ENCODE results near the gene MESP2. TPM values are rescaled to one million over a fixed set of nuclear protein-coding genes. Genes with fewer than 3 reads are reported as not detected.

Gene MESP2
- total and polyA plus RNA-seq, 9 of the 15 experiments (the other 6 are each of a cell fraction or from before 2014, with no cell fraction given) = 0.08 to 0.82 (median 0.37) TPM

DNA sequence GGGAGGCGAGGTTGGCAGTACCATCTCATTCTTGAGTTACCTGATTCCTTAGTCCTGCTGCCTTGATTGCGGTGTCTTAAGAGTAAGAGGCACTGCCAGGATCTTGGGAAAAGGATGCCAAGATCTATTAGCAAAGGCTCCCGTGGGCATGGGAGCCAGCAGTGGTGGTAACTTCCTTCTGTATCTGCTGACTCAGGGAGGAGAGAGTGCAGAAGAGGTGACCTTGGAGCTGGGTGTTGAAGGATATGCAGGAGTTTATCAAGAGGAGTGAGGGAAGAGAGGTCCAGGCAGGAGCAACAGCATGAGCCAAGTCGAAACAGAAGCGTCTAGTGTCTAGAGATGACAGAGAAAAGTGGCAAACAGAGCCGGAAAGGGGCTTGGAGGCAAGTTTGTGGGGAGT is 4.5 kb downstream of the MESP2 start:
- WGBS (ENCODE audit: insufficient coverage, low coverage, missing lambda C conversion rate) = 55% methylated on average over 6 of the region's 6 CpGs
- DNase-seq (ENCODE audit: extremely low read depth in 1 of 4, low spot score in 3 of 4) (no peak), ATAC-seq (no peak), FAIRE-seq (no peak)
- in situ Hi-C loops (cut with MboI) = loop anchor here (10.0 kb wide), 1 partner anchor 454 kb away; the partner anchor contains the start of genes CIB1 and GDPGP1
- intact Hi-C loops (cut with micrococcal nuclease) = no loop called here
- ChIA-PET POLR2A (interaction anchor here (0.7 to 1.2 kb wide), 4 partner anchors 14 to 82 kb away, joined by 3 to 4 read pairs (median 4); no protein-coding TSS in a partner anchor), CTCF (ENCODE audit: low intra/inter-chr PET ratio) (no interaction called here)
- BruUV-seq (replicated peaks) = no TSS peak
- Histone ChIP-seq H3K4me1 (replicated peaks in 1 of 2; ENCODE audit: control insufficient read depth in 2 of 2, insufficient read depth in 2 of 2, low read length in 2 of 2) (peaks cover 37 to 57% of the 10 kb centered on the region in 2 experiments), H3K27ac (ENCODE audit: extremely low read depth, low read depth, low read length) (0 out of 3 replicates have a peak overlapping the region, but pooled peaks have one; percentile 10), H4K20me1 (replicated peaks; ENCODE audit: control insufficient read depth, insufficient read depth, low read length) (no peaks in the 10 kb centered on the region), H3K9me3 (replicated peaks; ENCODE audit: control insufficient read depth, insufficient read depth, low read depth, low read length) (no peaks in the 10 kb centered on the region), H3K9ac (ENCODE audit: insufficient read depth in 1 of 2, low read depth in 2 of 2, low read length in 2 of 2) (peak overlapping the region in 1 of 2 experiments; percentile 47; a peak in 2 of 4 replicates), H3K4me3 (no peak overlapping the region), H3K27me3 (ENCODE audit: control insufficient read depth in 2 of 2, insufficient read depth in 2 of 2, low read length in 2 of 2) (no peaks in the 10 kb centered on the region), H3K79me2 (ENCODE audit: control insufficient read depth, insufficient read depth, low read length) (no peaks in the 10 kb centered on the region), H3K9me1 (ENCODE audit: control insufficient read depth, insufficient read depth, low read length) (no peaks in the 10 kb centered on the region), H3K4me2 (ENCODE audit: insufficient read depth, low read length) (no peak overlapping the region; the same call in 1 of the 2 replicates), H2AFZ (ENCODE audit: low read depth, low read length) (peak overlapping the region; percentile 57; the same call in 1 of the 2 replicates), H3K36me3 (ENCODE audit: control insufficient read depth, insufficient read depth, low read length) (no peaks in the 10 kb centered on the region)
- TF ChIP-seq, protein P1, sequence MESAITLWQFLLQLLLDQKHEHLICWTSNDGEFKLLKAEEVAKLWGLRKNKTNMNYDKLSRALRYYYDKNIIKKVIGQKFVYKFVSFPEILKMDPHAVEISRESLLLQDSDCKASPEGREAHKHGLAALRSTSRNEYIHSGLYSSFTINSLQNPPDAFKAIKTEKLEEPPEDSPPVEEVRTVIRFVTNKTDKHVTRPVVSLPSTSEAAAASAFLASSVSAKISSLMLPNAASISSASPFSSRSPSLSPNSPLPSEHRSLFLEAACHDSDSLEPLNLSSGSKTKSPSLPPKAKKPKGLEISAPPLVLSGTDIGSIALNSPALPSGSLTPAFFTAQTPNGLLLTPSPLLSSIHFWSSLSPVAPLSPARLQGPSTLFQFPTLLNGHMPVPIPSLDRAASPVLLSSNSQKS (CRISPR knock-in tag; IDR thresholded peaks at IDR 0.05) = no peak
- TF ChIP-seq, protein P2, sequence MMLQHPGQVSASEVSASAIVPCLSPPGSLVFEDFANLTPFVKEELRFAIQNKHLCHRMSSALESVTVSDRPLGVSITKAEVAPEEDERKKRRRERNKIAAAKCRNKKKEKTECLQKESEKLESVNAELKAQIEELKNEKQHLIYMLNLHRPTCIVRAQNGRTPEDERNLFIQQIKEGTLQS (IDR thresholded peaks at IDR 0.05) = no peak
- TF ChIP-seq, protein P2 (CRISPR knock-in tag; conservative IDR thresholded peaks at IDR 0.05) = no peak
- TF ChIP-seq KLF1 (tag; IDR thresholded peaks at IDR 0.05) = no peak
- TF ChIP-seq, protein P3, sequence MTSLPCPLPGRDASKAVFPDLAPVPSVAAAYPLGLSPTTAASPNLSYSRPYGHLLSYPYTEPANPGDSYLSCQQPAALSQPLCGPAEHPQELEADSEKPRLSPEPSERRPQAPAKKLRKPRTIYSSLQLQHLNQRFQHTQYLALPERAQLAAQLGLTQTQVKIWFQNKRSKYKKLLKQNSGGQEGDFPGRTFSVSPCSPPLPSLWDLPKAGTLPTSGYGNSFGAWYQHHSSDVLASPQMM (CRISPR knock-in tag; IDR thresholded peaks at IDR 0.05) = no peak
- no peak for TF ChIP-seq HDAC1 (IDR thresholded peaks at IDR 0.05)
- TF ChIP-seq, protein P4, sequence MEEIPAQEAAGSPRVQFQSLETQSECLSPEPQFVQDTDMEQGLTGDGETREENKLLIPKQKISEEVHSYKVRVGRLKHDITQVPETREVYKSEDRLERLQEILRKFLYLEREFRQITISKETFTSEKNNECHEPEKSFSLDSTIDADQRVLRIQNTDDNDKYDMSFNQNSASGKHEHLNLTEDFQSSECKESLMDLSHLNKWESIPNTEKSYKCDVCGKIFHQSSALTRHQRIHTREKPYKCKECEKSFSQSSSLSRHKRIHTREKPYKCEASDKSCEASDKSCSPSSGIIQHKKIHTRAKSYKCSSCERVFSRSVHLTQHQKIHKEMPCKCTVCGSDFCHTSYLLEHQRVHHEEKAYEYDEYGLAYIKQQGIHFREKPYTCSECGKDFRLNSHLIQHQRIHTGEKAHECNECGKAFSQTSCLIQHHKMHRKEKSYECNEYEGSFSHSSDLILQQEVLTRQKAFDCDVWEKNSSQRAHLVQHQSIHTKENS (CRISPR knock-in tag; IDR thresholded peaks at IDR 0.05) = no peak
- TF ChIP-seq C11orf30 (IDR thresholded peaks at IDR 0.05; ENCODE audit: low read depth) = peak; percentile 83
- TF ChIP-seq MAFK (IDR thresholded peaks at IDR 0.05; ENCODE audit: low read length) = peak; percentile 40
- TF ChIP-seq MCM5 (IDR thresholded peaks at IDR 0.05; ENCODE audit: low read depth) = no peak
- peak; percentile 71 for TF ChIP-seq MAFG (tag; conservative IDR thresholded peaks at IDR 0.05)
- no peak for TF ChIP-seq HLTF (IDR thresholded peaks at IDR 0.05)
- no peak for TF ChIP-seq TBP (optimal IDR thresholded peaks at IDR 0.05; ENCODE audit: low read depth, low read length)
- TF ChIP-seq SIN3A (IDR thresholded peaks at IDR 0.05; ENCODE audit: borderline replicate concordance in 2 of 2, control insufficient read depth in 1 of 2, low read depth in 2 of 2, low read length in 2 of 2) = no peak
- TF ChIP-seq, protein P5, sequence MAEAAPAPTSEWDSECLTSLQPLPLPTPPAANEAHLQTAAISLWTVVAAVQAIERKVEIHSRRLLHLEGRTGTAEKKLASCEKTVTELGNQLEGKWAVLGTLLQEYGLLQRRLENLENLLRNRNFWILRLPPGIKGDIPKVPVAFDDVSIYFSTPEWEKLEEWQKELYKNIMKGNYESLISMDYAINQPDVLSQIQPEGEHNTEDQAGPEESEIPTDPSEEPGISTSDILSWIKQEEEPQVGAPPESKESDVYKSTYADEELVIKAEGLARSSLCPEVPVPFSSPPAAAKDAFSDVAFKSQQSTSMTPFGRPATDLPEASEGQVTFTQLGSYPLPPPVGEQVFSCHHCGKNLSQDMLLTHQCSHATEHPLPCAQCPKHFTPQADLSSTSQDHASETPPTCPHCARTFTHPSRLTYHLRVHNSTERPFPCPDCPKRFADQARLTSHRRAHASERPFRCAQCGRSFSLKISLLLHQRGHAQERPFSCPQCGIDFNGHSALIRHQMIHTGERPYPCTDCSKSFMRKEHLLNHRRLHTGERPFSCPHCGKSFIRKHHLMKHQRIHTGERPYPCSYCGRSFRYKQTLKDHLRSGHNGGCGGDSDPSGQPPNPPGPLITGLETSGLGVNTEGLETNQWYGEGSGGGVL (CRISPR knock-in tag; IDR thresholded peaks at IDR 0.05) = no peak
- no peak for TF ChIP-seq CCNT2 (IDR thresholded peaks at IDR 0.05; ENCODE audit: borderline replicate concordance, extremely low read depth, insufficient read length, low read depth, low read length)
- no peak for TF ChIP-seq ZNF445 (CRISPR knock-in tag; IDR thresholded peaks at IDR 0.05; ENCODE audit: low read depth)
- no peak for TF ChIP-seq PCBP2 (IDR thresholded peaks at IDR 0.05; ENCODE audit: low read depth, low read length, poor library complexity, severe bottlenecking)
